Measurements from ENCODE around the gene AHNAK2. TPM values are rescaled to one million over a fixed set of nuclear protein-coding genes. Genes with fewer than 3 reads are reported as not detected.

AHNAK2 gene
- total RNA-seq, 2 donors from 2014 or later = 5.1 to 21.5 TPM

DNA sequence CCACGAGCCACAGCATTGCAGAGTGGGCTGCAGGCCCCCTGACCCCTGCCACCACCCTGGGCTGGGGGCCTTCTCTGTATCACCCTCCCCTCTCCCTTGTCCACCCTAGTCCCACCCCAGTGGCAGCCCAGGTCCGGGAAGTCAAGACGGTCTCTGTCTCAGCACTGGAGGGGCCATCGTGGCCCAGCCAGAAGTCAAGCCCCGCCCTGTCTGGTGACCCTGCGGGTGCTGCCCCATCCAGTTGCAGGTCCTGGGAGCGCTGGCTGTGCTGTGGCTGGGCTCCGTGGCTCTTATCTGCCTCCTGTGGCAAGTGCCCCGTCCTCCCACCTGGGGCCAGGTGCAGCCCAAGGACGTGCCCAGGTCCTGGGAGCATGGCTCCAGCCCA, 50.8 kb downstream of the AHNAK2 start:
- Histone ChIP-seq H3K4me3 (no peak overlapping the region), H3K36me3 (no peaks in the 10 kb centered on the region), H3K4me1 (no peaks in the 10 kb centered on the region), H3K9ac (ENCODE audit: low read depth in 2 of 2, low read length in 2 of 2) (no peak overlapping the region), H3K27me3 (peaks cover 16% of the 10 kb centered on the region), H3K27ac (no peak overlapping the region), H3K9me3 (no peaks in the 10 kb centered on the region)
- intact Hi-C loops (cut with DNase I) = no loop called here
- no peak for DNase-seq
- TF ChIP-seq, protein P1, sequence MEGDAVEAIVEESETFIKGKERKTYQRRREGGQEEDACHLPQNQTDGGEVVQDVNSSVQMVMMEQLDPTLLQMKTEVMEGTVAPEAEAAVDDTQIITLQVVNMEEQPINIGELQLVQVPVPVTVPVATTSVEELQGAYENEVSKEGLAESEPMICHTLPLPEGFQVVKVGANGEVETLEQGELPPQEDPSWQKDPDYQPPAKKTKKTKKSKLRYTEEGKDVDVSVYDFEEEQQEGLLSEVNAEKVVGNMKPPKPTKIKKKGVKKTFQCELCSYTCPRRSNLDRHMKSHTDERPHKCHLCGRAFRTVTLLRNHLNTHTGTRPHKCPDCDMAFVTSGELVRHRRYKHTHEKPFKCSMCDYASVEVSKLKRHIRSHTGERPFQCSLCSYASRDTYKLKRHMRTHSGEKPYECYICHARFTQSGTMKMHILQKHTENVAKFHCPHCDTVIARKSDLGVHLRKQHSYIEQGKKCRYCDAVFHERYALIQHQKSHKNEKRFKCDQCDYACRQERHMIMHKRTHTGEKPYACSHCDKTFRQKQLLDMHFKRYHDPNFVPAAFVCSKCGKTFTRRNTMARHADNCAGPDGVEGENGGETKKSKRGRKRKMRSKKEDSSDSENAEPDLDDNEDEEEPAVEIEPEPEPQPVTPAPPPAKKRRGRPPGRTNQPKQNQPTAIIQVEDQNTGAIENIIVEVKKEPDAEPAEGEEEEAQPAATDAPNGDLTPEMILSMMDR (IDR thresholded peaks at IDR 0.05) = no peak

DNA sequence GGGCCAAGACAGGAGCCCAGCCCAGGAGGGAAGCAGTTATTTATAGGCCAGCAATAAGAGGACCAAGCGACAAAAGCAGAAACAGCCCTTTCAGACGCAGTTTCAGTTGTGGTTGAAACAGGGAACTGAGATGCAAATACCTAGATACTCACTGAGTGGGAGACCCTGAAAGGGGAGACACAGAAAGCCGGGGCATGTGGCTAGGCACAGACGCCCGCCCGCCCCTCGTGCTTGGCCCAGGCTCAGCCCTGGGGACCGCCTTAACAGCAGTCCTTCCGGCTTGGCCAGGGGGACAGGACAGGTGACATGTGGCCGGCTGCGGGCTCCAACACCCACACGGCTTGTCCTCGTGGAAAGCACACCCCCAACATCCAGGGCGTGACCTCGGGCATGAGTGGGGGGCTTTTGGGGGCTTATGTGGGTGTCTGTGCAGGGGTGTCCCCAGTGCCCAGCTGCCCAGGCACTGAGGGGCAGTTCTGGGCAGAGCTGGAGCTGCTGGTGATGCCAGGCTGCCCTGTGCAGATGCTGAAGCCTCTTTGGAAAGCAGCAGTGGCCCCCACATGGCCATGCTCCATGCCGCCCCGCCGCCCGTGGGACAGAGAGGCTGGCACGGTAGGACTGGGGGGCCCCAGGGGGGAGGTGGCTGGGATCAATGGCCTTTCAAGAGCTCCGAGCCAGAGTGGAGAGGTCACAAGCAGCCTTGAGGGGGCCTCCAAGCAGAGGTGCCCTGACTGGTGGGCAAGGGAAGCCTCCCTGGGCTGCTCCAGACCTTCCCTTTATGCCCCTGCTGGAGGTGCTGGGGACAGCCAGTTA, 51.3 kb downstream of the AHNAK2 start:
- no peak for DNase-seq
- TF ChIP-seq, protein P1 (IDR thresholded peaks at IDR 0.05) = no peak
- Histone ChIP-seq H3K4me3 (no peak overlapping the region), H3K9me3 (no peaks in the 10 kb centered on the region), H3K27me3 (peaks cover 11% of the 10 kb centered on the region), H3K4me1 (no peaks in the 10 kb centered on the region), H3K27ac (no peak overlapping the region), H3K9ac (ENCODE audit: low read depth in 2 of 2, low read length in 2 of 2) (no peak overlapping the region), H3K36me3 (no peaks in the 10 kb centered on the region)
- intact Hi-C loops (cut with DNase I) = no loop called here

DNA sequence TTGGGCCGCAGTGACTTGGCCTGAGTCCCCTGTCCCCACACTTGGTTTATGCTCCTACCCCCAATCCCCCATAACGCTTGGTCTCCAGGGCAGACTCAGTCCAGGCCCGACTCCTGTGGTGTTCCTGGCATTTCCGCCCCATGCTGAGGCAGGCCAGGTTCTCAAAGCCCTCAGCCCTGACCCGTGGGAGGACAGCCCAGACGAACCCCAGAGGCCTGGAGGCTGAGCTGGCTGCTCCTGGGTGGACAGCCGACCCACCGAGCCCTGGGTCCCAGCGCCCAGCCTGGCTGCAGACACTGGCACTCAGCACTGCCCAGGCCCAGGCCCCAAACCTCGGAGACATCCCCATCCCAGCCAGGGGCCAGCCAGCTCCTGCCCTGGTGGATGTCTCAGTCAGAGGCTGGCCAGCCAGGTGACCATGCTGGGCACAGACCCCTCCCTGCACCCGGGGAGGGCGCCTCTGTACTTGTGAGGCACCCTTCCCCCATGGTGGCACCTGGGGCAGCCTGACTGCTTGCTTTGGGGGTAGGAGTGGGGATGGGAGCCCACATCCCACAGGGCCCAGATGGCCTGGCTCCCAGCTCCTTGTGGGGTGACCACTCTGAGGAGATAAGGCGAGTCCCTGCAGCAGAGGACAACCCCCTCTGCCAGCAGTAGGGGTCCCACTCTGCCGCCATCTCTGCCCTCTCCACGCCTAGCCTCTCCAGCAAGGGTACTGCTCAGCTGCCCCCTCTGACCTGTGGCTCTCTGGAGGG, 52.1 kb downstream of the AHNAK2 start:
- no peaks in the 10 kb centered on the region for H3K4me1 ChIP-seq
- no peaks in the 10 kb centered on the region for H3K36me3 ChIP-seq
- no peak for DNase-seq
- TF ChIP-seq, protein P1 (IDR thresholded peaks at IDR 0.05) = no peak
- H3K9me3 ChIP-seq = no peaks in the 10 kb centered on the region
- peaks cover 3% of the 10 kb centered on the region for H3K27me3 ChIP-seq
- H3K4me3 ChIP-seq = no peak overlapping the region
- no peak overlapping the region for H3K9ac ChIP-seq (ENCODE audit: low read depth in 2 of 2, low read length in 2 of 2)
- intact Hi-C loops (cut with DNase I) = no loop called here
- no peak overlapping the region for H3K27ac ChIP-seq

DNA sequence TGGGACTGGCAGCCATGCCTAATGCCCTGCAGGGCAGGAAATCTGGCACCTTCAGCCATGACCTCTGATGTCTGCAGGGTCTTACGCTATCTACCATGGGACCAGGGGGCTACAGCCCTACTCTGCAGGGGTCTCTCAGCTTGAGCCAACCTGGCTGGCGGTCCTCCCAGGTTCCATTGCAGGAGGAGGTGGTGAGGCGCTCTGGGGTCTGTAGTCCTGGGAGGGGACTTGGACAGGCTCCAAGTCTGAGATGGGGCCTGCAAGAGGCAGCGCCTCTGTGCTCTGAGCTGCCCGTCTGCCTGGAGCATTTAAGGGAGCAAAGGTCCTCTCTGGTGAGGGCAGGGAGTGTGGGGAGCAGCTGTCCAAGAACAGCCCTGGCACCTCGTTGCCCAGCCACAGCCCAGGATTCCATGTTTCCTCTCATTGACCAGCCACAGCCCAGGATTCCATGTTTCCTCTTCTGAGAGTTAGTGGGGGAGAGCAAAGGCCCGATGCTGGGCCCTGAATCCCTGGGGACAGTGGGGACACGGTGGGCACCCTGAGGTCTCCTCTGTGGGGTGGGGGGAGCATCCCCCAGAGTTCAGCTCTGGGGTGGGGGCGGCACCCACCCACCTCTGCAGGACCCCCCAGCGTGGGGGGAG, 52.8 kb downstream of the AHNAK2 start:
- no peak overlapping the region for H3K9ac ChIP-seq (ENCODE audit: low read depth in 2 of 2, low read length in 2 of 2)
- no peak for DNase-seq
- H3K4me3 ChIP-seq = no peak overlapping the region
- intact Hi-C loops (cut with DNase I) = no loop called here
- H3K27me3 ChIP-seq = no peaks in the 10 kb centered on the region
- H3K27ac ChIP-seq = no peak overlapping the region
- H3K36me3 ChIP-seq = no peaks in the 10 kb centered on the region
- H3K4me1 ChIP-seq = no peaks in the 10 kb centered on the region
- TF ChIP-seq, protein P1 (IDR thresholded peaks at IDR 0.05) = no peak
- H3K9me3 ChIP-seq = no peaks in the 10 kb centered on the region

DNA sequence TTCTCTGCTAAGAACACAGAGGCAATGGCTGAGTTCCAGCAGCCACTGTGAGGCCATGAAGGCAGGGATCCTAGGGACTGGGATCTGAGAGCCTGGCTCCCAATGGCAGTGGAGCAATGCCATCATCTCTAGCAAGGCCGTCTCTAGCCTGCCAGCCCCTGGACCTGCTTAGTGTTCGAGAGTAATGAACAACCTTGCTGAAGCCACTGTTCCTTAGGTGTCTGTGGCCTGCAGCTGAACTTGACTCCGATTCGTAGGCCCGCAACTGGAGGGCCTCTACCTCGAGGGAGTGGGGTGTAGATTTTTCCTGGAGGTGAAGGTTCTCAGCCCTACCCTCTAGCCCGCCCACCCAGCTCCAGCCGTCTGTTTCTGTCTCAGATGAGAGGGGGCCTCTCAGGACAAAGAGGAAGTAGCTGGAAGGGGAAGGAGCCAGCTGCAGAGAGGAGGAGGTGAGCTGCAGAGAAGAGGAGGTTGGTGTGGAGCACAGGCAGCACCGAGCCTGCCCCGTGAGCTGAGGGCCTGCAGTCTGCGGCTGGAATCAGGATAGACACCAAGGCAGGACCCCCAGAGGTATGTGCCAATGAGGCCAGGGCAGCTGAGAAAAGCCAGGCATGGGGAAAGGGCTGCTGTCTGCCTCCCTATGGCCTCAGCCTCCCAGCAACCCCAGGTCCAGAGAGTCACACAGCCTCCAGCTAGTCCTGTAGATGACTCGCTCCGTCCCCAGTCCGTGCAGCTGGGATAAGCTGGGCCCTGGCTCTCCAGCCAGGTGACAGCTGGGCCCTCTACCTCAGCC, 53.6 kb downstream of the AHNAK2 start, which contains the start of gene PLD4:
Gene PLD4, plus strand, starts transcription at position 459 of the 793 bp plus-strand sequence. CDS start 2,262 bp downstream, outside the sequence.
- Histone ChIP-seq H3K9ac (ENCODE audit: low read depth in 2 of 2, low read length in 2 of 2) (no peak within 1 kb of the TSS), H3K4me1 (no peaks in the 10 kb centered on the region), H3K27me3 (no peaks in the 10 kb centered on the region), H3K9me3 (no peaks in the 10 kb centered on the region), H3K27ac (no peak within 1 kb of the TSS), H3K36me3 (no peaks in the 10 kb centered on the region), H3K4me3 (no peak within 1 kb of the TSS)
- intact Hi-C loops (cut with DNase I) = no loop called here
- TF ChIP-seq, protein P1 (IDR thresholded peaks at IDR 0.05) = no peak
- DNase-seq = no peak

Measured in colonic mucosa (tissue), 4 donors.